ENCODE measurements around the gene SGMS1.

Gene SGMS1

GRCh38 chr10:50629495-50630122 lies 5.9 kb upstream of the SGMS1 start:
- no peaks in the 10 kb centered on the region for H3K4me1 ChIP-seq (ENCODE audit: control insufficient read depth in 2 of 2, insufficient read depth in 1 of 2, low read depth in 1 of 2, low read length in 2 of 2)
- H3K4me2 ChIP-seq (ENCODE audit: insufficient read depth, low read length, poor library complexity, severe bottlenecking), result no peak overlapping the region
- no peak overlapping the region for H2AK5ac ChIP-seq (ENCODE audit: low read depth, low read length)
- H3K27me3 ChIP-seq (ENCODE audit: control insufficient read depth in 3 of 3, insufficient read depth in 3 of 3, low read depth in 1 of 3, low read length in 3 of 3), result no peaks in the 10 kb centered on the region
- H3K79me1 ChIP-seq (ENCODE audit: low read depth, low read length), result no peaks in the 10 kb centered on the region
- no peak overlapping the region for H3K27ac ChIP-seq (replicated peaks; ENCODE audit: low read length)
- H2BK15ac ChIP-seq (ENCODE audit: low read length), result no peak overlapping the region
- no peaks in the 10 kb centered on the region for H3K9me3 ChIP-seq (replicated peaks in 1 of 2; ENCODE audit: control insufficient read depth in 2 of 2, insufficient read depth in 1 of 2, low read depth in 1 of 2, low read length in 2 of 2)
- no peak overlapping the region for H3K9ac ChIP-seq (ENCODE audit: low read depth, low read length, poor library complexity)
- H2AFZ ChIP-seq (ENCODE audit: low read length), result no peak overlapping the region
- no CpG with 5 or more reads among the region's 3 CpGs for WGBS, 2 donors (ENCODE audit: extremely low coverage in 2 of 2, insufficient read length in 2 of 2, insufficient replicate concordance in 1 of 2)
- no peaks in the 10 kb centered on the region for H3K36me3 ChIP-seq (replicated peaks in 1 of 2; ENCODE audit: control insufficient read depth in 2 of 2, insufficient read depth in 2 of 2, low read length in 2 of 2)
- no peak overlapping the region for H3K23ac ChIP-seq (ENCODE audit: low read depth, low read length, poor library complexity)
- H3K4me3 ChIP-seq (ENCODE audit: low read length in 2 of 2), result no peak overlapping the region
- no peak overlapping the region for H3K4ac ChIP-seq (ENCODE audit: low read length)
- H4K91ac ChIP-seq (ENCODE audit: low read depth, low read length, poor library complexity), result no peak overlapping the region
- no peak overlapping the region for H2BK12ac ChIP-seq (ENCODE audit: low read length)
- no peak overlapping the region for H3K14ac ChIP-seq (ENCODE audit: low read length)
- H2BK120ac ChIP-seq (ENCODE audit: low read depth, low read length), result no peak overlapping the region
- H2BK5ac ChIP-seq (ENCODE audit: low read length), result no peak overlapping the region
- DNase-seq (ENCODE audit: low spot score), result no peak
- H3K18ac ChIP-seq (ENCODE audit: low read length), result no peak overlapping the region
- no peak overlapping the region for H4K8ac ChIP-seq (ENCODE audit: low read depth, low read length)

- WGBS, 2 donors (ENCODE audit: extremely low coverage in 2 of 2, insufficient read length in 2 of 2, insufficient replicate concordance in 1 of 2), result no CpG with 5 or more reads among the region's 4 CpGs
- H2BK15ac ChIP-seq (ENCODE audit: low read length), result no peak overlapping the region
- H3K4me3 ChIP-seq (ENCODE audit: low read length in 2 of 2), result no peak overlapping the region
- no peak overlapping the region for H4K91ac ChIP-seq (ENCODE audit: low read depth, low read length, poor library complexity)
- no peak overlapping the region for H2BK5ac ChIP-seq (ENCODE audit: low read length)
- H3K4me1 ChIP-seq (ENCODE audit: control insufficient read depth in 2 of 2, insufficient read depth in 1 of 2, low read depth in 1 of 2, low read length in 2 of 2), result no peaks in the 10 kb centered on the region
- H3K9me3 ChIP-seq (replicated peaks in 1 of 2; ENCODE audit: control insufficient read depth in 2 of 2, insufficient read depth in 1 of 2, low read depth in 1 of 2, low read length in 2 of 2), result no peaks in the 10 kb centered on the region
- no peak for DNase-seq (ENCODE audit: low spot score)
- H3K4ac ChIP-seq (ENCODE audit: low read length), result no peak overlapping the region
- H2BK120ac ChIP-seq (ENCODE audit: low read depth, low read length), result no peak overlapping the region
- H3K4me2 ChIP-seq (ENCODE audit: insufficient read depth, low read length, poor library complexity, severe bottlenecking), result no peak overlapping the region
- H3K36me3 ChIP-seq (replicated peaks in 1 of 2; ENCODE audit: control insufficient read depth in 2 of 2, insufficient read depth in 2 of 2, low read length in 2 of 2), result no peaks in the 10 kb centered on the region
- no peak overlapping the region for H4K8ac ChIP-seq (ENCODE audit: low read depth, low read length)
- H3K9ac ChIP-seq (ENCODE audit: low read depth, low read length, poor library complexity), result no peak overlapping the region
- no peak overlapping the region for H3K27ac ChIP-seq (replicated peaks; ENCODE audit: low read length)
- H2AK5ac ChIP-seq (ENCODE audit: low read depth, low read length), result no peak overlapping the region
- no peak overlapping the region for H3K18ac ChIP-seq (ENCODE audit: low read length)
- no peak overlapping the region for H2BK12ac ChIP-seq (ENCODE audit: low read length)
- no peak overlapping the region for H2AFZ ChIP-seq (ENCODE audit: low read length)
- H3K14ac ChIP-seq (ENCODE audit: low read length), result no peak overlapping the region
- H3K23ac ChIP-seq (ENCODE audit: low read depth, low read length, poor library complexity), result no peak overlapping the region
- no peaks in the 10 kb centered on the region for H3K79me1 ChIP-seq (ENCODE audit: low read depth, low read length)
- H3K27me3 ChIP-seq (ENCODE audit: control insufficient read depth in 3 of 3, insufficient read depth in 3 of 3, low read depth in 1 of 3, low read length in 3 of 3), result no peaks in the 10 kb centered on the region
These were observed 4.1 kb upstream of the SGMS1 start for GRCh38 chr10:50627896-50628295.

- Histone ChIP-seq H2BK12ac (ENCODE audit: low read length) (no peak overlapping the region), H4K8ac (ENCODE audit: low read depth, low read length) (no peak overlapping the region), H3K27ac (replicated peaks; ENCODE audit: low read length) (no peak overlapping the region), H3K9me3 (replicated peaks in 1 of 2; ENCODE audit: control insufficient read depth in 2 of 2, insufficient read depth in 1 of 2, low read depth in 1 of 2, low read length in 2 of 2) (no peaks in the 10 kb centered on the region), H2BK120ac (ENCODE audit: low read depth, low read length) (no peak overlapping the region), H3K23ac (ENCODE audit: low read depth, low read length, poor library complexity) (no peak overlapping the region), H3K14ac (ENCODE audit: low read length) (no peak overlapping the region), H3K79me1 (ENCODE audit: low read depth, low read length) (no peaks in the 10 kb centered on the region), H3K36me3 (replicated peaks in 1 of 2; ENCODE audit: control insufficient read depth in 2 of 2, insufficient read depth in 2 of 2, low read length in 2 of 2) (no peaks in the 10 kb centered on the region), H3K4me1 (ENCODE audit: control insufficient read depth in 2 of 2, insufficient read depth in 1 of 2, low read depth in 1 of 2, low read length in 2 of 2) (peaks cover 0 to 1% of the 10 kb centered on the region in 2 donors), H3K27me3 (ENCODE audit: control insufficient read depth in 3 of 3, insufficient read depth in 3 of 3, low read depth in 1 of 3, low read length in 3 of 3) (no peaks in the 10 kb centered on the region), H3K4me2 (ENCODE audit: insufficient read depth, low read length, poor library complexity, severe bottlenecking) (no peak overlapping the region), H2BK5ac (ENCODE audit: low read length) (no peak overlapping the region), H4K91ac (ENCODE audit: low read depth, low read length, poor library complexity) (no peak overlapping the region), H3K4me3 (ENCODE audit: low read length in 2 of 2) (no peak overlapping the region), H2AFZ (ENCODE audit: low read length) (no peak overlapping the region), H2AK5ac (ENCODE audit: low read depth, low read length) (no peak overlapping the region), H3K18ac (ENCODE audit: low read length) (no peak overlapping the region), H3K4ac (ENCODE audit: low read length) (no peak overlapping the region), H3K9ac (ENCODE audit: low read depth, low read length, poor library complexity) (no peak overlapping the region), H2BK15ac (ENCODE audit: low read length) (no peak overlapping the region)
- no CpG with 5 or more reads among the region's 1 CpG for WGBS, 2 donors (ENCODE audit: extremely low coverage in 2 of 2, insufficient read length in 2 of 2, insufficient replicate concordance in 1 of 2)
- DNase-seq (ENCODE audit: low spot score), result no peak
These were observed 3.7 kb upstream of the SGMS1 start for GRCh38 chr10:50627443-50627842.

GRCh38 chr10:50625649-50626132 lies 1.9 kb upstream of the SGMS1 start:
- Histone ChIP-seq H3K9ac (ENCODE audit: low read depth, low read length, poor library complexity) (no peak overlapping the region), H2BK15ac (ENCODE audit: low read length) (no peak overlapping the region), H3K4ac (ENCODE audit: low read length) (no peak overlapping the region), H2AK5ac (ENCODE audit: low read depth, low read length) (no peak overlapping the region), H3K4me2 (ENCODE audit: insufficient read depth, low read length, poor library complexity, severe bottlenecking) (peak overlapping the region; percentile 51), H3K79me1 (ENCODE audit: low read depth, low read length) (no peaks in the 10 kb centered on the region), H2BK120ac (ENCODE audit: low read depth, low read length) (no peak overlapping the region), H3K4me1 (ENCODE audit: control insufficient read depth in 2 of 2, insufficient read depth in 1 of 2, low read depth in 1 of 2, low read length in 2 of 2) (peaks cover 0 to 6% of the 10 kb centered on the region in 2 donors), H3K18ac (ENCODE audit: low read length) (no peak overlapping the region), H3K4me3 (ENCODE audit: low read length in 2 of 2) (peak overlapping the region; percentile 92 to 97), H3K9me3 (replicated peaks in 1 of 2; ENCODE audit: control insufficient read depth in 2 of 2, insufficient read depth in 1 of 2, low read depth in 1 of 2, low read length in 2 of 2) (no peaks in the 10 kb centered on the region), H3K27ac (replicated peaks; ENCODE audit: low read length) (peak overlapping the region; percentile 99), H4K91ac (ENCODE audit: low read depth, low read length, poor library complexity) (no peak overlapping the region), H3K14ac (ENCODE audit: low read length) (no peak overlapping the region), H2BK5ac (ENCODE audit: low read length) (no peak overlapping the region), H2BK12ac (ENCODE audit: low read length) (no peak overlapping the region), H4K8ac (ENCODE audit: low read depth, low read length) (no peak overlapping the region), H3K27me3 (ENCODE audit: control insufficient read depth in 3 of 3, insufficient read depth in 3 of 3, low read depth in 1 of 3, low read length in 3 of 3) (peaks cover 0 to 3% (median 0%) of the 10 kb centered on the region in 3 experiments), H3K36me3 (replicated peaks in 1 of 2; ENCODE audit: control insufficient read depth in 2 of 2, insufficient read depth in 2 of 2, low read length in 2 of 2) (no peaks in the 10 kb centered on the region), H3K23ac (ENCODE audit: low read depth, low read length, poor library complexity) (no peak overlapping the region), H2AFZ (ENCODE audit: low read length) (peak overlapping the region; percentile 100)
- no CpG with 5 or more reads among the region's 6 CpGs for WGBS, 2 donors (ENCODE audit: extremely low coverage in 2 of 2, insufficient read length in 2 of 2, insufficient replicate concordance in 1 of 2)
- DNase-seq (ENCODE audit: low spot score), result peak; percentile 3
